Naive thymus-derived CD8-positive, alpha-beta T cell (primary cell): ENCODE results near the gene MDFIC. TPM values are rescaled to one million over a fixed set of nuclear protein-coding genes. Genes with fewer than 3 reads are reported as not detected.

Experiments used
- ATAC-seq, 2 donors: fragments of 150-1000 bp; cut with Tn5 transposase in 1 of 2; sonication (Bioruptor Pico), chemical (Tn5 transposase) in 1 of 2; 1 replicate in 1 of 2; 2 replicates in 1 of 2; pipeline ENCODE4 v1.10.0; 2021; ENCODE audit warnings: mild to moderate bottlenecking in 2 of 2, moderate library complexity in 2 of 2
- POLR2A ChIA-PET: fragments of 350-600 bp; sonication (Branson Sonifier 250); formaldehyde crosslinking; loops from one replicate; lab custom pipeline; 2021; ENCODE audit warnings: antibody characterized with exemption; lab: Charles Lee
- DNase-seq, 10 donors: peaks; one replicate each; pipeline versions ENCODE4 v3.0.0 to v3.0.0-alpha.2; 2020 to 2022
- H3K27ac Mint-ChIP-seq, 10 donors: one replicate each; pipeline ENCODE4 v1.8.0; 2020 to 2022; ENCODE audit warnings: mild to moderate bottlenecking in 10 of 10, mixed read lengths in 10 of 10, moderate library complexity in 4 of 10, inconsistent platforms in 1 of 10
- H3K27me3 Mint-ChIP-seq, 5 donors: one replicate each; pipeline ENCODE4 v1.8.0; 2021 to 2022; ENCODE audit warnings: mixed read lengths in 5 of 5
- H3K36me3 Mint-ChIP-seq, 3 donors: one replicate each; pipeline ENCODE4 v1.8.0; 2020 to 2022; ENCODE audit warnings: mixed read lengths in 3 of 3, mild to moderate bottlenecking in 2 of 3, inconsistent platforms in 1 of 3
- H3K4me1 Mint-ChIP-seq, 4 donors: one replicate each; pipeline ENCODE4 v1.8.0; 2021 to 2022; ENCODE audit warnings: mixed read lengths in 4 of 4
- H3K4me3 Mint-ChIP-seq, 10 donors: one replicate each; pipeline ENCODE4 v1.8.0; 2020 to 2022; ENCODE audit warnings: mild to moderate bottlenecking in 10 of 10, mixed read lengths in 10 of 10, moderate library complexity in 6 of 10, inconsistent platforms in 1 of 10
- H3K9me3 Mint-ChIP-seq, 9 donors: one replicate each; pipeline ENCODE4 v1.8.0; 2020 to 2022; ENCODE audit warnings: mixed read lengths in 9 of 9, mild to moderate bottlenecking in 3 of 9, inconsistent platforms in 1 of 9, moderate library complexity in 1 of 9
- polyA plus RNA-seq, 3 donors: library from polyadenylated mRNA; unstranded; fragments of 300-500 nt; fragmentation: Illumina TruSeq; gene quantifications; one replicate each; pipeline ENCODE4 v1.2.3, GENCODE V29; 2021
- total RNA-seq, 8 experiments: library from RNA in 2 of 8; stranded (reverse) in 2 of 8; gene quantifications; one replicate each; pipeline ENCODE4 v1.2.3 and lab custom pipeline; 2021 to 2026

The MDFIC gene
- total and polyA plus RNA-seq, 5 experiments from 2014 or later, result 22.1 to 66.5 (median 41.5) TPM

- Mint-ChIP-seq H3K4me1 (peaks cover 1 to 15% (median 9%) of the 10 kb centered on the region in 4 donors), H3K4me3 (no peak overlapping the region), H3K27ac (peak overlapping the region in 4 of 10 donors; percentile 11 to 63 (median 17)), H3K9me3 (peaks cover 0 to 7% (median 2%) of the 10 kb centered on the region in 9 donors), H3K27me3 (no peaks in the 10 kb centered on the region), H3K36me3 (peaks cover 11 to 55% (median 39%) of the 10 kb centered on the region in 3 donors)
- ATAC-seq (no peak), DNase-seq (no peak)
- POLR2A ChIA-PET, result no interaction called here
These were observed 64.6 kb downstream of the MDFIC start for GRCh38 chr7:114986190-114987180.

DNA sequence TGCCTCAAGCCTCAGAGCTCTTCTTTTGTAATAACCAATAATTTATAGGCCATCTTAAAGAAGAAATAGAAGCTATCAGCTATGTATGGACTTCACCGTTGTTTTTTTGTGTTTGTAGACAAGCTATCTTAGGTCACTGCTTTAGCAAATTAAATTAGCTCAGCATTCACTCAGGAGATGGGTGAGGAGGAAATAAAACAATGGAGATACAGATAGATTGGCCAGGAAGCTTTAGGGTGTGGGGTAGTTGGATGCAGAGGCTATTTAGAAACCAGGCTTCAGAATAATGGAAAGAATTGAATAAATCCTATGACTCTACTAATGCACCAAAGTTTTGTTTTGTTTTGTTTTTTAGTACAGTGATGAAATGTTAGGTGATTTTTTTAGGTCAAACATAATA, 66.1 kb downstream of the MDFIC start:
- Mint-ChIP-seq H3K27ac (no peak overlapping the region), H3K4me3 (no peak overlapping the region), H3K36me3 (peaks cover 0 to 43% (median 25%) of the 10 kb centered on the region in 3 donors), H3K27me3 (no peaks in the 10 kb centered on the region), H3K9me3 (peaks cover 0 to 7% (median 2%) of the 10 kb centered on the region in 9 donors), H3K4me1 (peaks cover 1 to 16% (median 8%) of the 10 kb centered on the region in 4 donors)
- POLR2A ChIA-PET, result no interaction called here
- DNase-seq (no peak), ATAC-seq (no peak)

- peaks cover 8 to 23% (median 16%) of the 10 kb centered on the region in 4 donors for H3K4me1 Mint-ChIP-seq
- H3K36me3 Mint-ChIP-seq, result peaks cover 0 to 40% (median 28%) of the 10 kb centered on the region in 3 donors
These were observed 67.0 kb downstream of the MDFIC start for GRCh38 chr7:114988755-114989375.

GRCh38 chr7:114989531-114989930, 67.6 kb downstream of the MDFIC start:
- no peak overlapping the region for H3K27ac Mint-ChIP-seq
- H3K4me3 Mint-ChIP-seq, result no peak overlapping the region
- ATAC-seq, result no peak
- H3K9me3 Mint-ChIP-seq, result peaks cover 0 to 7% (median 2%) of the 10 kb centered on the region in 9 donors
- POLR2A ChIA-PET, result interaction anchor here (0.7 kb wide), 1 partner anchor 16 kb away, joined by 4 read pairs; no protein-coding TSS in a partner anchor
- H3K36me3 Mint-ChIP-seq, result peaks cover 0 to 42% (median 25%) of the 10 kb centered on the region in 3 donors
- no peak for DNase-seq
- H3K27me3 Mint-ChIP-seq, result no peaks in the 10 kb centered on the region
- peaks cover 10 to 27% (median 19%) of the 10 kb centered on the region in 4 donors for H3K4me1 Mint-ChIP-seq

More at GRCh38 chr7:114988755-114989375, 67.0 kb downstream of the MDFIC start:
- POLR2A ChIA-PET, result no interaction called here
- Mint-ChIP-seq H3K4me3 (no peak overlapping the region), H3K27ac (no peak overlapping the region), H3K27me3 (no peaks in the 10 kb centered on the region), H3K9me3 (peaks cover 0 to 7% (median 2%) of the 10 kb centered on the region in 9 donors)
- DNase-seq, result no peak
- no peak for ATAC-seq

- POLR2A ChIA-PET, result no interaction called here
- ATAC-seq, result no peak
These were observed 75.9 kb downstream of the MDFIC start for GRCh38 chr7:114997487-114998404.

GRCh38 chr7:115004121-115004520, 82.2 kb downstream of the MDFIC start:
- DNase-seq (no peak), ATAC-seq (no peak)
- no peaks in the 10 kb centered on the region for H3K9me3 Mint-ChIP-seq
- H3K4me1 Mint-ChIP-seq, result peaks cover 39 to 65% (median 56%) of the 10 kb centered on the region in 4 donors
- peak overlapping the region in 2 of 10 donors; percentile 31 to 61 for H3K27ac Mint-ChIP-seq
- no peaks in the 10 kb centered on the region for H3K27me3 Mint-ChIP-seq
- no peak overlapping the region for H3K4me3 Mint-ChIP-seq
- POLR2A ChIA-PET, result no interaction called here
- peaks cover 0 to 14% (median 0%) of the 10 kb centered on the region in 3 donors for H3K36me3 Mint-ChIP-seq

More at GRCh38 chr7:114997487-114998404, 75.9 kb downstream of the MDFIC start:
- Mint-ChIP-seq H3K27me3 (no peaks in the 10 kb centered on the region), H3K27ac (peak overlapping the region in 3 of 10 donors; percentile 16 to 63 (median 46)), H3K9me3 (no peaks in the 10 kb centered on the region), H3K4me3 (no peak overlapping the region), H3K4me1 (peaks cover 33 to 54% (median 43%) of the 10 kb centered on the region in 4 donors), H3K36me3 (peaks cover 0 to 55% (median 26%) of the 10 kb centered on the region in 3 donors)
- DNase-seq, result no peak

DNA sequence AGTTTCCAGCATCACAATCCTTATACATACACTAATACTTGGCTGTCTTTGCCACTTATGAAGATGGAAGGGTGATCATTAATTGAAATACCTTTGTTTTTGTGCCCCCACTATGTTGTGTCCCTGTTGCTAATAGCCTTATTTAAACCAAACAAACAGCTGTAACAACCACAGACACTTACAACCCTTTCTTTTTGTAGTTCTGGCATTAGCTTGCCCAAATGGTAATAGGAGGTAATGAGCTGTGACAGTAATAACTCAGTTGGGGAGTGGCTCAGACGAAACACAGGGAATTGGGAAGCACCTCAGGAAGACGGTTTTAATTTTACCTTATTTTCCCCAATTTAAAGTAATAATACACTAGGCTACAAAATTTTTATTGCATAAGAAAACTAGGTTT, 83.4 kb downstream of the MDFIC start:
- Mint-ChIP-seq H3K36me3 (peaks cover 0 to 14% (median 0%) of the 10 kb centered on the region in 3 donors), H3K4me1 (peaks cover 47 to 76% (median 67%) of the 10 kb centered on the region in 4 donors), H3K9me3 (no peaks in the 10 kb centered on the region), H3K4me3 (no peak overlapping the region), H3K27ac (peak overlapping the region in 3 of 10 donors; percentile 14 to 92 (median 39)), H3K27me3 (no peaks in the 10 kb centered on the region)
- DNase-seq (no peak), ATAC-seq (no peak)
- POLR2A ChIA-PET, result no interaction called here

DNA sequence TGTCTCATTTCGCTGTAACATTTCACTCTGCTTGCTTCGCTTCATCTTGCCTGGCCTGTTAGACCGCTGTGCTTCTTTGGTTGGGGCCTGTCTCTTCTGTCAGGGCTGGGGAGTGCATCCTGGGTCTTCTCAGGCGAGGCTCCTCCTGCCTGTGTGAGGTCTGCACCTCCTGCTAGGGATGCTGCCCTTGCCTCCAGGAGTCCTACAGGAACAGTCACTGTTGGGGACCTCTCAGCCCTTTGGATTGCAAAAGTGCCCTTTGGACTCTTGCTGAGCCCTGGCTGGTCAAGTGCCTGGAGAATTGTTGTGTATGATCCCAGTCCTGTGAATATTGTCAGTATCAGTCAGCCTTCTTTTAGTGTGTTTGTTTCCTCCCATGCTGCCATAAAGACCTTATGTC, 84.1 kb downstream of the MDFIC start:
- Mint-ChIP-seq H3K36me3 (peaks cover 0 to 12% (median 0%) of the 10 kb centered on the region in 3 donors), H3K4me3 (peak overlapping the region in 3 of 10 donors; percentile 8 to 69 (median 30)), H3K9me3 (no peaks in the 10 kb centered on the region), H3K4me1 (peaks cover 47 to 77% (median 70%) of the 10 kb centered on the region in 4 donors), H3K27ac (peak overlapping the region in 7 of 10 donors; percentile 31 to 92 (median 63)), H3K27me3 (no peaks in the 10 kb centered on the region)
- ATAC-seq, result no peak
- no peak for DNase-seq
- POLR2A ChIA-PET, result interaction anchor here (0.5 kb wide), 1 partner anchor 16 kb away, joined by 4 read pairs; no protein-coding TSS in a partner anchor

DNA sequence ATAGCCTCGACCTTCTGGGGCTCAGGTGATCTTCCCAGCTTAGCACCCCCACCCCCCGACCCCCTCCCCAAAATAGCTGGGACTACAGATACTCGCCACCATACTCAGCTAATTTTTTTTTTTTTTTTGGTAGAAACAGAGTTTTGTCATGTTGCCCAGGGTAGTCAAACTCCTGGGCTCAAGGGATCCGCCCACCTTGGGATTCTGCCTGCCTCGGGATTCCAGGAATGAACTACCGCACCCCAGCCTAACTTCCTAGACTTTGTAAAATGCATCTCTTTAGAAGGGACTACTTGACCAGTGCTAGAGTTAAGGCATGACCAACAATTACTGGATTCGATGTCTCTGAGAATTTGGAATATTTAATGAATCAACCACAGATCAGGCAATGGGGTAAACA, 85.9 kb downstream of the MDFIC start:
- Mint-ChIP-seq H3K27ac (peak overlapping the region in 9 of 10 donors; percentile 55 to 94 (median 86)), H3K4me1 (peaks cover 43 to 72% (median 68%) of the 10 kb centered on the region in 4 donors), H3K36me3 (peaks cover 0 to 17% (median 8%) of the 10 kb centered on the region in 3 donors), H3K4me3 (peak overlapping the region in 7 of 10 donors; percentile 38 to 80 (median 70)), H3K27me3 (no peaks in the 10 kb centered on the region), H3K9me3 (no peaks in the 10 kb centered on the region)
- ATAC-seq, result no peak
- POLR2A ChIA-PET, result no interaction called here
- DNase-seq, result no peak

DNA sequence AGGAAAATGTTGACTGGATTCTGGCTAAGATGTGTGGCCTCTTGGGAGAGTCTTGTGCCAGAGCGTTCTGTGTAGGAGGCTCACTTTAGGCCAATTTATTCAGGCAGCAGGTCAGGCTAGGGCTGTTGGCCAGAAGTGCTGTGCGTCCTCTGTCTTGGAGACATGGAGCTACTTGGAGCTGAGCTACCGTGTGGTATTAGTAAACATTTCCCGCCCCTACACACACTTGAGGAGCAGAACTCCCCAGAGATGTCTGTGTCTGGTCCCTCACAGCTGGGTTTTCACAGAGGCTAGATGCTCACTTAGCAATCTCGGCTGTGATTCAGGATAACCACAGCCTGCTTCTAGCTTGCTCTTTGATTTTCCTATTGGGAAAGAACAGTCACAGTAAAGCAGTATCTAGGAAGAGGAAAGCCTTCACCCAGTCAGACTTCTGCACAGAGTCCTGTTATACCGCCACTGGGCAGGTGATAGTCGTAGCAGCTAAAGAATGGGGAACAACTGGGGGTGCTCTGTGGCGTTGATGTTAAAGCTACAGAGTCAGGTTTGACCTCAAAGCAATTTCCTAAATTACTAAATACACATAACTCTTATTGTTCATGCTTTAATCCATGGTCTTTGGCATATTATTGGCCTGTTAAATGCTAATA, 86.7 kb downstream of the MDFIC start:
- H3K4me3 Mint-ChIP-seq, result peak overlapping the region in 9 of 10 donors; percentile 62 to 80 (median 72)
- no peak for DNase-seq
- H3K27ac Mint-ChIP-seq, result peak overlapping the region; percentile 36 to 94 (median 86)
- ATAC-seq, result peak in 1 of 2 donors; percentile 56
- peaks cover 3 to 16% (median 12%) of the 10 kb centered on the region in 3 donors for H3K36me3 Mint-ChIP-seq
- POLR2A ChIA-PET, result no interaction called here
- H3K4me1 Mint-ChIP-seq, result peaks cover 35 to 67% (median 61%) of the 10 kb centered on the region in 4 donors
- no peaks in the 10 kb centered on the region for H3K9me3 Mint-ChIP-seq
- no peaks in the 10 kb centered on the region for H3K27me3 Mint-ChIP-seq

DNA sequence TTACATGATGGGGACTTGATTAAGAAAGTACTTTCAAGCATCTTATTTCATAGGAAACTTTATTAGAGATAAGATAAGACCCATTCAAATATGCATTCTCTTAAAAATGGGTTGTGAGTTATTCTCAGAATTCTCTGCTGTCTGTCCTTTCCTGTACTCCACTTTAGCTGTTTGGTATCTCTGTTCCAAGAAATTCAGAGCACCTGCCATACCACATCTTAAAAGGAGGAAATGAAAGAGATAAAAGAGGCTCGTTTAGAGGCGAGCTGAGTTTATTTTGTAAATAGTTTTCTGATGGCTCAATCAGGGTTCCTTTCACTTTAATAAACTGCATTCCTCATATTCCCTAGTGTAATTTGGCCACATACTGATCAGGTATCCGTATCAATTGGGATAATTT, 87.2 kb downstream of the MDFIC start:
- peaks cover 7 to 20% (median 17%) of the 10 kb centered on the region in 3 donors for H3K36me3 Mint-ChIP-seq
- H3K9me3 Mint-ChIP-seq, result no peaks in the 10 kb centered on the region

More for the DNA sequence above, 87.2 kb downstream of the MDFIC start:
- no peaks in the 10 kb centered on the region for H3K27me3 Mint-ChIP-seq
- peak in 2 of 10 donors; percentile 15 to 30 for DNase-seq
- ATAC-seq, result peak; percentile 57 to 75
- H3K4me1 Mint-ChIP-seq, result peaks cover 35 to 73% (median 62%) of the 10 kb centered on the region in 4 donors
- H3K4me3 Mint-ChIP-seq, result peak overlapping the region; percentile 50 to 80 (median 71)
- POLR2A ChIA-PET, result no interaction called here
- peak overlapping the region; percentile 9 to 94 (median 85) for H3K27ac Mint-ChIP-seq
